Progenitor cell of endocrine pancreas (in vitro differentiated cells): ENCODE results near the gene LRRC23. TPM values are rescaled to one million over a fixed set of nuclear protein-coding genes. Genes with fewer than 3 reads are reported as not detected.
A peak's percentile ranks its signal among the peaks of the same experiment; 100 is the strongest.

Experiments used
- DNase-seq: peaks from one replicate; pipeline ENCODE4 v3.0.0; 2021; ENCODE audit warnings: low spot score; ENCODE audit not compliant: unreplicated experiment
- H3K27ac Mint-ChIP-seq: 2 replicates; pipeline ENCODE4 v1.8.0; 2021; ENCODE audit warnings: mild to moderate bottlenecking, moderate library complexity, mixed read lengths
- H3K27me3 Mint-ChIP-seq: 2 replicates; pipeline ENCODE4 v1.8.0; 2021; ENCODE audit warnings: mixed read lengths
- H3K36me3 Mint-ChIP-seq: 2 replicates; pipeline ENCODE4 v1.8.0; 2022; ENCODE audit warnings: mixed read lengths; ENCODE audit not compliant: insufficient read depth
- H3K4me1 Mint-ChIP-seq: 2 replicates; pipeline ENCODE4 v1.8.0; 2021; ENCODE audit warnings: low read depth, mixed read lengths
- H3K4me3 Mint-ChIP-seq: 2 replicates; pipeline ENCODE4 v1.8.0; 2021; ENCODE audit warnings: low read depth, mild to moderate bottlenecking, moderate library complexity, mixed read lengths
- H3K9me3 Mint-ChIP-seq: 2 replicates; pipeline ENCODE4 v1.8.0; 2021; ENCODE audit warnings: low read depth, mixed read lengths
- CTCF ChIP-seq: fragments of 200-600 bp; sonication (generic); IDR thresholded peaks from one replicate; pipeline ENCODE4 v1.5.0; 2021; ENCODE audit warnings: antibody characterized with exemption, mild to moderate bottlenecking; ENCODE audit not compliant: unreplicated experiment
- total RNA-seq: library from RNA; stranded (reverse); gene quantifications from 2 replicates; pipeline ENCODE4 v1.2.1, GENCODE V29; 2021

Gene LRRC23
- total RNA-seq, 1 donor from 2014 or later, result 21.5 TPM

- H3K27me3 Mint-ChIP-seq, result peaks cover 22% of the 10 kb centered on the region
These were observed 5.0 kb downstream of the LRRC23 start for GRCh38 chr12:6909421-6910145.

GRCh38 chr12:6912164-6912935 lies 7.7 kb downstream of the LRRC23 start:
- peak overlapping the region; percentile 86 for H3K4me3 Mint-ChIP-seq
- no peak for DNase-seq
- no peak overlapping the region for H3K27ac Mint-ChIP-seq
- H3K4me1 Mint-ChIP-seq, result peaks cover 22% of the 10 kb centered on the region
- H3K9me3 Mint-ChIP-seq, result no peaks in the 10 kb centered on the region
- H3K36me3 Mint-ChIP-seq, result peaks cover 1% of the 10 kb centered on the region
- H3K27me3 Mint-ChIP-seq, result peaks cover 29% of the 10 kb centered on the region
- no peak for TF ChIP-seq CTCF

More at GRCh38 chr12:6909421-6910145, 5.0 kb downstream of the LRRC23 start:
- Mint-ChIP-seq H3K9me3 (no peaks in the 10 kb centered on the region), H3K4me3 (no peak overlapping the region), H3K36me3 (no peaks in the 10 kb centered on the region), H3K27ac (no peak overlapping the region), H3K4me1 (peaks cover 9% of the 10 kb centered on the region)
- no peak for DNase-seq
- no peak for TF ChIP-seq CTCF

GRCh38 chr12:6914246-6914946 lies 9.8 kb downstream of the LRRC23 start, which contains the start of gene ENO2:
TSS of gene ENO2 (plus strand) at chr12:6914580. CDS start at chr12:6915833, 1,253 bp downstream.
- Mint-ChIP-seq H3K4me1 (peaks cover 22% of the 10 kb centered on the region), H3K36me3 (peaks cover 5% of the 10 kb centered on the region), H3K4me3 (peak within 1 kb of the TSS; percentile 86), H3K27ac (peak within 1 kb of the TSS; percentile 85), H3K27me3 (peaks cover 29% of the 10 kb centered on the region), H3K9me3 (no peaks in the 10 kb centered on the region)
- TF ChIP-seq CTCF, result no peak
- DNase-seq, result peak; percentile 56

GRCh38 chr12:6914947-6915788 lies 10.5 kb downstream of the LRRC23 start:
- Mint-ChIP-seq H3K27ac (peak overlapping the region; percentile 85), H3K36me3 (peaks cover 10% of the 10 kb centered on the region), H3K9me3 (no peaks in the 10 kb centered on the region), H3K27me3 (peaks cover 29% of the 10 kb centered on the region), H3K4me1 (peaks cover 22% of the 10 kb centered on the region), H3K4me3 (peak overlapping the region; percentile 86)
- TF ChIP-seq CTCF, result no peak
- DNase-seq, result no peak
